Prostate gland (tissue), 2 donors: ENCODE measurements around the gene RABGAP1L. TPM values are rescaled to one million over a fixed set of nuclear protein-coding genes. Genes with fewer than 3 reads are reported as not detected.
"Not testable (repeated sequence)": the region's sequence is repeated elsewhere in the genome, so short reads cannot be mapped to it uniquely, and the experiment has no call there.

ENCODE experiments used
- DNase-seq: peaks from one replicate; pipeline ENCODE4 v3.0.0-alpha.2; 2019; ENCODE audit warnings: low spot score
- H3K27ac ChIP-seq, 2 donors: fragments of 200-600 bp; sonication (generic); 2 replicates each; pipeline ENCODE4 v1.5.1; 2017 to 2019
- H3K27me3 ChIP-seq: fragments of 200-600 bp; sonication (generic); replicated peaks from 2 replicates; pipeline ENCODE4 v1.5.1; 2019; ENCODE audit not compliant: insufficient read depth
- H3K36me3 ChIP-seq, 2 donors: fragments of 200-600 bp; sonication (generic); 1 replicate in 1 of 2; 2 replicates in 1 of 2; pipeline versions ENCODE4 v1.5.1 to v1.8.1; 2017 to 2019
- H3K4me1 ChIP-seq: fragments of 200-600 bp; sonication (generic); replicated peaks from 2 replicates; pipeline ENCODE4 v1.5.1; 2019
- H3K4me3 ChIP-seq, 2 donors: fragments of 200-600 bp; sonication (generic); 2 replicates each; pipeline ENCODE4 v1.5.1; 2017 to 2019
- H3K9me3 ChIP-seq: fragments of 200-600 bp; sonication (generic); 2 replicates; pipeline ENCODE4 v1.5.1; 2017
- CTCF ChIP-seq, 4 experiments: fragments of 200-600 bp in 2 of 4; fragments of 450-650 bp in 2 of 4; sonication (generic) in 2 of 4; IDR thresholded peaks; 1 replicate in 3 of 4; 2 replicates in 1 of 4; pipeline ENCODE4 v1.5.1; 2016 to 2019; ENCODE audit warnings: antibody characterized with exemption in 4 of 4, mild to moderate bottlenecking in 2 of 4, moderate library complexity in 2 of 4
- POLR2A ChIP-seq: fragments of 450-650 bp; IDR thresholded peaks from one replicate; pipeline ENCODE4 v1.6.1; 2016; ENCODE audit warnings: antibody characterized with exemption, mild to moderate bottlenecking
- POLR2AphosphoS5 ChIP-seq: sonication (generic); formaldehyde crosslinking; IDR thresholded peaks from one replicate; pipeline ENCODE4 v1.6.1; 2017; ENCODE audit warnings: antibody characterized with exemption
- WGBS: methylation state at CpG from one replicate; pipeline ENCODE4 v1.1.5; 2018; 5-methylcytosine and 5-hydroxymethylcytosine counted together
- intact Hi-C: fragments of 100-400 bp; cut with DNase I; formaldehyde crosslinking; loops from one replicate; pipeline ENCODE4 v1.14.2; 2022
- total RNA-seq, 2 donors: library from RNA; depleted of rRNA; stranded (reverse); fragments of >200 nt; gene quantifications; one replicate each; pipeline ENCODE4 v1.1.0, GENCODE V29; 2016

RABGAP1L gene
- total RNA-seq, 2 donors from 2014 or later: 32.3 to 41.5 TPM

- H3K4me3 ChIP-seq: no peak overlapping the region
- no peaks in the 10 kb centered on the region for H3K36me3 ChIP-seq
- intact Hi-C loops: no loop called here
- H3K27ac ChIP-seq: no peak overlapping the region
- 92% methylated on average over 4 of the region's 4 CpGs for WGBS
- no peaks in the 10 kb centered on the region for H3K27me3 ChIP-seq
- H3K9me3 ChIP-seq: no peaks in the 10 kb centered on the region
- TF ChIP-seq POLR2A (no peak), POLR2AphosphoS5 (no peak), CTCF (IDR thresholded peaks at IDR 0.05) (no peak)
- DNase-seq: no peak
- H3K4me1 ChIP-seq: no peaks in the 10 kb centered on the region
Observed at GRCh38 chr1:174314433-174314832, 155.1 kb downstream of the RABGAP1L start.

GRCh38 chr1:174315239-174315638, 155.9 kb downstream of the RABGAP1L start:
- 98% methylated on average over 2 of the region's 2 CpGs for WGBS
- Histone ChIP-seq H3K27ac (no peak overlapping the region), H3K36me3 (no peaks in the 10 kb centered on the region), H3K9me3 (no peaks in the 10 kb centered on the region), H3K4me1 (no peaks in the 10 kb centered on the region), H3K27me3 (no peaks in the 10 kb centered on the region), H3K4me3 (no peak overlapping the region)
- TF ChIP-seq POLR2AphosphoS5 (no peak), POLR2A (no peak), CTCF (IDR thresholded peaks at IDR 0.05) (no peak)
- DNase-seq: no peak
- intact Hi-C loops: no loop called here

GRCh38 chr1:174320897-174321296, 161.6 kb downstream of the RABGAP1L start:
- intact Hi-C loops, H3K4me1 ChIP-seq, H3K36me3 ChIP-seq, H3K27ac ChIP-seq, H3K27me3 ChIP-seq, H3K4me3 ChIP-seq, H3K9me3 ChIP-seq, DNase-seq: not testable (repeated sequence)
- 99% methylated on average over 3 of the region's 3 CpGs for WGBS

- WGBS: 91% methylated on average over 1 of the region's 1 CpG
- TF ChIP-seq POLR2A: no peak
- TF ChIP-seq CTCF (IDR thresholded peaks at IDR 0.05): no peak
- TF ChIP-seq POLR2AphosphoS5: no peak
- Histone ChIP-seq H3K27ac (no peak overlapping the region), H3K4me1 (no peaks in the 10 kb centered on the region), H3K27me3 (no peaks in the 10 kb centered on the region), H3K36me3 (no peaks in the 10 kb centered on the region), H3K9me3 (no peaks in the 10 kb centered on the region), H3K4me3 (no peak overlapping the region)
- intact Hi-C loops: no loop called here
- no peak for DNase-seq
Observed at GRCh38 chr1:174322202-174322862, 163.0 kb downstream of the RABGAP1L start.

- intact Hi-C loops: no loop called here
- H3K4me1 ChIP-seq: no peaks in the 10 kb centered on the region
- DNase-seq: no peak
- no peaks in the 10 kb centered on the region for H3K27me3 ChIP-seq
- no peaks in the 10 kb centered on the region for H3K9me3 ChIP-seq
- no peaks in the 10 kb centered on the region for H3K36me3 ChIP-seq
- TF ChIP-seq POLR2A: no peak
- TF ChIP-seq POLR2AphosphoS5: no peak
- WGBS: 97% methylated on average over 1 of the region's 1 CpG
- H3K4me3 ChIP-seq: no peak overlapping the region
- no peak overlapping the region for H3K27ac ChIP-seq
Observed at GRCh38 chr1:174324493-174324892, 165.2 kb downstream of the RABGAP1L start.

GRCh38 chr1:174324939-174325338, 165.6 kb downstream of the RABGAP1L start:
- Histone ChIP-seq H3K4me1 (no peaks in the 10 kb centered on the region), H3K27ac (no peak overlapping the region), H3K9me3 (no peaks in the 10 kb centered on the region), H3K4me3 (no peak overlapping the region), H3K36me3 (no peaks in the 10 kb centered on the region), H3K27me3 (no peaks in the 10 kb centered on the region)
- intact Hi-C loops: no loop called here
- DNase-seq: no peak
- WGBS: 69% methylated on average over 1 of the region's 1 CpG
- TF ChIP-seq POLR2A (no peak), CTCF (IDR thresholded peaks at IDR 0.05) (no peak), POLR2AphosphoS5 (no peak)
